Neural crest cell (in vitro differentiated cells): ENCODE results near the gene ABCG1. TPM values are rescaled to one million over a fixed set of nuclear protein-coding genes. Genes with fewer than 3 reads are reported as not detected.

ENCODE experiments used
- DNase-seq: peaks from one replicate; pipeline ENCODE4 v3.0.0; 2021; ENCODE audit warnings: low read depth, mixed read lengths, low spot score
- H3K27ac Mint-ChIP-seq: one replicate; pipeline ENCODE4 v1.8.0; 2021; ENCODE audit warnings: mild to moderate bottlenecking, mixed read lengths; ENCODE audit not compliant: unreplicated experiment
- H3K27me3 Mint-ChIP-seq: 2 replicates; pipeline ENCODE4 v1.8.0; 2021; ENCODE audit warnings: low read depth, mild to moderate bottlenecking, mixed read lengths
- H3K36me3 Mint-ChIP-seq: 2 replicates; pipeline ENCODE4 v1.8.0; 2021; ENCODE audit warnings: low read depth, mild to moderate bottlenecking, mixed read lengths
- H3K4me1 Mint-ChIP-seq: 2 replicates; pipeline ENCODE4 v1.8.0; 2021; ENCODE audit warnings: mixed read lengths
- H3K4me3 Mint-ChIP-seq: one replicate; pipeline ENCODE4 v1.8.0; 2021; ENCODE audit warnings: mild to moderate bottlenecking, mixed read lengths
- H3K9me3 Mint-ChIP-seq: 2 replicates; pipeline ENCODE4 v1.8.0; 2021; ENCODE audit warnings: mixed read lengths
- CTCF ChIP-seq: fragments of 200-600 bp; sonication (generic); conservative IDR thresholded peaks from 2 replicates; pipeline ENCODE4 v1.5.0; 2021; ENCODE audit warnings: antibody characterized with exemption, mild to moderate bottlenecking
- total RNA-seq: library from RNA; stranded (reverse); gene quantifications from 2 replicates; pipeline ENCODE4 v1.2.1, GENCODE V29; 2021

The ABCG1 gene
- total RNA-seq, 1 donor from 2014 or later, result 3.3 TPM

DNA sequence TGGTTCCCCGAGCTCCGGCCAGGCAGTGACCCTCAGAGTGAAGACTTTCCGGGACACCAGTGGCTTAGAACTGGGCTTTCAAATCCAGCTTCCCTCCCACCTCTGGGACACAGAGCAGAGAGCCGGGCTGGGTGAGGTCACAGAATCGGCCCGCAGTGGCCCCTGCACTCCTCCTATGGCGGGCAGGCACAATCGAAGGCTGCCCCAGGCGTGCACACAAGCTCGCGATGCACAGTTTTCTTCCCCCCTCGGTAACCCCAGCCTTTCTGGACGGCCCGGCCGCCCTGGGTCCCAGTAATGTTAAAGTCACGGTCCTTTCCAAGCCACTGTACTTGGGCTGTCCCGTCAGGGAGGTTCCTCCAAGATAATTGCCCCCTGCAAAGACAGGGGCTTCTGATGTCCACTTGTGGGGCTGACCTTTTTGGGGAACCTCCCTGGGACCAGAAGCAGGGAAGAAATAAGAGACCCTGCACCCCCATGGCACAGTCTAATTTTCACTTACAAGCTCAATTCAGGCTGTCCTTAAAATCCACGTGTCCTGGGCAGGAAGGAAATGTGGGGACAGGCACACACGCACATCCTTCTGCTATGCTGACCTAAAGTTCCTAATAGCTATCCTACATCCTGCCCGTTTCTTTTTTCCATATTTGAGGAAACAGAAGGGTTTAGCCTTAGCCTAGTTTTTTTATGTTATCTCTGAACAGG, 82.6 kb downstream of the ABCG1 start:
- H3K36me3 Mint-ChIP-seq, result no peaks in the 10 kb centered on the region
- TF ChIP-seq CTCF, result no peak
- DNase-seq, result no peak
- no peaks in the 10 kb centered on the region for H3K4me1 Mint-ChIP-seq
- H3K27ac Mint-ChIP-seq, result no peak overlapping the region
- peaks cover 5% of the 10 kb centered on the region for H3K27me3 Mint-ChIP-seq
- H3K9me3 Mint-ChIP-seq, result no peaks in the 10 kb centered on the region
- no peak overlapping the region for H3K4me3 Mint-ChIP-seq

DNA sequence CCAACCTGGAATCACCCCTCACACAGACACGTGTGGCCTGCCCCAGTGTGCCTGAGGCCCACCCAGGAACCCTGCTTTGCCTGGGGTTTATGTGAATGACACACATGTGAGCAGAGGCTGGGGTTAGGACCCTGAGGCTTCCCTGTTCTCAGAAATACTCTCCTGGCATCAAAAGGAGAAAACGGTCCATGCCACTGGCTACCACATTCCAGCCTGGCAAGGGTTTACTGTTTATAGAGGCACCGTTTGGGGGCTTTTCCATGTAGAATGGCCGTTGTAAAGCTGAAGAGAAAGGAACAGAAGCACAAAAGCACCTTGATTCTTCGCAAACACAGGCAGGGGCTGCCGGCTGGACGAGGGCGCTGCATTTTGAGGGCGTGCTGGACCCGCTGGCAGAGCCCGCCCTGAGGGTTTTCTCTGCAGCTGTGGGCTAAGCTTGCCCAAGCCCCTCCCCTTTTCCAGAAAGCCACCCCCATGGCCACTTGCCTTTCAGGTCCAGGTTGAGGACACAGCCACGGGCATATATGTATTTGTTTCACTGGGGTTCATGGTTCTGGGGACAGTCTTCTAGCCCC, 83.2 kb downstream of the ABCG1 start:
- DNase-seq, result no peak
- Mint-ChIP-seq H3K4me3 (no peak overlapping the region), H3K4me1 (no peaks in the 10 kb centered on the region), H3K27ac (no peak overlapping the region), H3K36me3 (no peaks in the 10 kb centered on the region), H3K9me3 (no peaks in the 10 kb centered on the region), H3K27me3 (peaks cover 4% of the 10 kb centered on the region)
- no peak for TF ChIP-seq CTCF

DNA sequence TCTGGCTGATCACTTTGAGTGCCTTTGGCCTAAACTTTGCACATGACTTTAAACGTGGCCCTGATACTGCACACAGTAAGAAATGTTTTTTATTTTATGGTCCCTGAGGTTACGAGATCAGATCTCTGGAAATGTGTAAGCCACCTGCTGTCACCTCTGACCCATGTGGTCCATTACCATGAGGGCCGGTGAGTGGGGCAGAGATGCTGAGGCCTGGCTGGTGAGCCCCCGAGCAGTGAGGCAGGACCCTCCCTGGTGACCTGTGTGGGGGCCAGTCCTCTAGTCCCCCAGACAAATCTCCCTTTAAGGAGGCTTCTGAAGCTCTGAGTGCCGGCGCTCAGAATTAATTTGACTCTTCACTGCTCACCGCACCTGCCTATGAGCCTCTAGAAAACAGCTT, 83.9 kb downstream of the ABCG1 start:
- Mint-ChIP-seq H3K9me3 (no peaks in the 10 kb centered on the region), H3K27me3 (no peaks in the 10 kb centered on the region), H3K36me3 (no peaks in the 10 kb centered on the region), H3K4me1 (no peaks in the 10 kb centered on the region), H3K27ac (no peak overlapping the region), H3K4me3 (no peak overlapping the region)
- DNase-seq, result no peak
- no peak for TF ChIP-seq CTCF

DNA sequence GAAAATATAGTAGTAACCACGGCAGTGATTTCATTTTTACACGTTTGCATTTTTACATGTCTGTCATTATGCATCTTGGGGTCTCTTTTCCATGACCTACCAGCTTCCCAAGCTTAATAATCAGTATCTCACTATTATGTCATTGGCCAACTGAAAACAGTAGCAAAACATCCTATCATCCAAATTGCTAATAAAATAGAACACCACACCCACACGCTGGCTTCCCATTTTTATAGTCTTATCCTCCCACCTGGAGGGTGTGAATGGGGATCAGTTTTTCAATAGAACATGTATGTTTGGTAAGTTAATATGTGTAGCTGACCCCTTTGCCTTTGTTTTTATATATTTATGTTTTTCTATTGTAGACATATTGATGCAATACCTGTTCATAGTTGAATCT, 84.5 kb downstream of the ABCG1 start:
- Mint-ChIP-seq H3K36me3 (no peaks in the 10 kb centered on the region), H3K27ac (no peak overlapping the region), H3K27me3 (no peaks in the 10 kb centered on the region), H3K4me3 (no peak overlapping the region), H3K9me3 (no peaks in the 10 kb centered on the region), H3K4me1 (no peaks in the 10 kb centered on the region)
- no peak for TF ChIP-seq CTCF
- no peak for DNase-seq

- TF ChIP-seq CTCF, result no peak
- peaks cover 5% of the 10 kb centered on the region for H3K4me1 Mint-ChIP-seq
- H3K9me3 Mint-ChIP-seq, result no peaks in the 10 kb centered on the region
- no peaks in the 10 kb centered on the region for H3K36me3 Mint-ChIP-seq
- DNase-seq, result no peak
- no peaks in the 10 kb centered on the region for H3K27me3 Mint-ChIP-seq
- no peak overlapping the region for H3K4me3 Mint-ChIP-seq
- no peak overlapping the region for H3K27ac Mint-ChIP-seq
These were observed 85.9 kb downstream of the ABCG1 start for GRCh38 chr21:42304556-42305454.
